GM12878 (cell line): ENCODE results near the gene ADH1A.

Experiments
- ASH2L ChIP-seq: fragments of 300-600, 200-600 bp; sonication (generic); IDR thresholded peaks from 2 replicates; pipeline ENCODE4 v1.6.1; 2017; ENCODE audit warnings: low read depth, mild to moderate bottlenecking, borderline replicate concordance
- BHLHE40 ChIP-seq, 2 experiments: fragments of 450-650 bp in 1 of 2; IDR thresholded peaks; 2 replicates each; pipeline ENCODE4 v1.6.1; 2011 to 2017; ENCODE audit warnings: low read depth in 2 of 2, borderline replicate concordance in 1 of 2, improper control_type of control experiment in 1 of 2, low read length in 1 of 2, mild to moderate bottlenecking in 1 of 2
- CTCF ChIP-seq, 3 experiments: IDR thresholded peaks in 2 of 3; conservative IDR thresholded peaks in 1 of 3; 2 replicates each; pipeline ENCODE4 v1.5.1; 2011; ENCODE audit warnings: low read depth in 3 of 3, low read length in 3 of 3, mild to moderate bottlenecking in 3 of 3, control low read depth in 2 of 3, moderate library complexity in 2 of 3, inconsistent platforms in 1 of 3, mixed read lengths in 1 of 3; ENCODE audit not compliant: control insufficient read depth in 2 of 3, insufficient read depth in 1 of 3; ENCODE audit errors: extremely low read depth in 1 of 3
- DPF2 ChIP-seq: fragments of 450-650 bp; IDR thresholded peaks from 2 replicates; pipeline ENCODE4 v1.6.1; 2017; ENCODE audit warnings: mild to moderate bottlenecking
- MXI1 ChIP-seq: fragments of 150-350 bp; IDR thresholded peaks from 2 replicates; pipeline ENCODE4 v1.6.1; 2011; ENCODE audit warnings: low read depth, mild to moderate bottlenecking, inconsistent platforms, low read length, improper control_type of control experiment
- POLR2A ChIP-seq: IDR thresholded peaks from 2 replicates; pipeline ENCODE4 v1.6.1; 2011; ENCODE audit warnings: low read depth, mild to moderate bottlenecking, low read length
- PRDM15 ChIP-seq: fragments of 450-650 bp; formaldehyde crosslinking; IDR thresholded peaks from 2 replicates; pipeline ENCODE4 v1.4.0; 2020; ENCODE audit warnings: mild to moderate bottlenecking, moderate library complexity
- RCOR1 ChIP-seq: conservative IDR thresholded peaks from 2 replicates; pipeline ENCODE4 v1.6.1; 2012; ENCODE audit warnings: low read depth, low read length, improper control_type of control experiment
- REST ChIP-seq: IDR thresholded peaks from 2 replicates; pipeline ENCODE4 v1.6.1; 2012; ENCODE audit warnings: mild to moderate bottlenecking, low read depth, low read length
- SP1 ChIP-seq: IDR thresholded peaks from one replicate; pipeline ENCODE4 v1.6.1; 2011; ENCODE audit warnings: low read depth, low read length
- YBX1 ChIP-seq: fragments of 450-650 bp; IDR thresholded peaks from 2 replicates; pipeline ENCODE4 v1.6.1; 2016; ENCODE audit warnings: antibody characterized with exemption

DNA sequence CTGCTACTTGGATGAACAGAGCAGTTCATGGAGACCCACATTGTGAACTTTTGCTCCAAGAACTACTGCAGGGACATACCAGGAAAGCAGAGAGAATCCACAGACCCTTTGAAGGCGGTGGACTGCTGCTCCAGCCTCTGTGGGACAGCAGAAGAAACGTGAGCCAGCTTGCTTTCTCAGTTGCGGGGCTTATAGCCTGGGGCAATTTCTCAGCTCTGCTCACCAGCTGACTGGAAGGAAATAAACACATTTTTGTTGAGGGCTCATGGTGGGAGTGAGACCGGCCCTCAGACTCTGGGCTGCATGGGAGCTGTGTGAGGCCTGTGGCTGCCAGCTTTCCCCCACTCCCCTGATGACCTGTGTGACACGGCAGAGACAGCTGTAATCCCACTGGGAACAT is 2.6 kb upstream of the ADH1A start:
- TF ChIP-seq REST (no peak), SP1 (no peak), RCOR1 (no peak), DPF2 (no peak), YBX1 (no peak), BHLHE40 (IDR thresholded peaks at IDR 0.05; ENCODE audit: borderline replicate concordance in 1 of 2, low read depth in 2 of 2, low read length in 1 of 2) (no peak), PRDM15 (CRISPR knock-in tag) (no peak), MXI1 (no peak), CTCF (IDR thresholded peaks at IDR 0.05 in 2 of 3, conservative IDR thresholded peaks at IDR 0.05 in 1 of 3; ENCODE audit: control insufficient read depth in 2 of 3, extremely low read depth in 1 of 3, insufficient read depth in 1 of 3, low read depth in 3 of 3, low read length in 3 of 3) (no peak), POLR2A (no peak), ASH2L (no peak)
